ENCODE results near the gene PBXIP1. TPM values are rescaled to one million over a fixed set of nuclear protein-coding genes. Genes with fewer than 3 reads are reported as not detected.

Gene PBXIP1
- total RNA-seq, 1 experiment from 2014 or later = 21.6 TPM

- H3K27me3 ChIP-seq (ENCODE audit: insufficient read depth, low read length) = no peaks in the 10 kb centered on the region
- H3K4me3 Mint-ChIP-seq = peak within 1 kb of the TSS; percentile 81 to 93
- H2BK20ac ChIP-seq (ENCODE audit: low read depth, low read length, poor library complexity, severe bottlenecking) = peak within 1 kb of the TSS; percentile 91
- peak within 1 kb of the TSS; percentile 99 to 100 (median 99) for H3K27ac Mint-ChIP-seq
- no peak within 1 kb of the TSS for H3K4ac ChIP-seq (ENCODE audit: low read depth, low read length)
- H3K14ac ChIP-seq (ENCODE audit: insufficient read depth, low read length) = peak within 1 kb of the TSS; percentile 99
- H3K27ac ChIP-seq (ENCODE audit: insufficient read length, low read depth, low read length) = peak within 1 kb of the TSS; percentile 74
- H2BK5ac ChIP-seq (ENCODE audit: insufficient read length, low read length) = peak within 1 kb of the TSS; percentile 79
- peaks cover 11% of the 10 kb centered on the region for H3K23me2 ChIP-seq (ENCODE audit: insufficient read length, low read depth, low read length, poor library complexity, severe bottlenecking)
- H3K18ac ChIP-seq (ENCODE audit: insufficient read length, low read depth, low read length) = peak within 1 kb of the TSS; percentile 100
- no CpG with 5 or more reads among the region's 45 CpGs for WGBS (ENCODE audit: extremely low coverage, insufficient read length, low lambda C conversion rate)
- peaks cover 3% of the 10 kb centered on the region for H3K4me1 ChIP-seq (ENCODE audit: insufficient read depth, low read length)
- H3K4me2 ChIP-seq (ENCODE audit: insufficient read depth, insufficient read length, low read length) = peak within 1 kb of the TSS; percentile 93
- no peaks in the 10 kb centered on the region for H3K79me2 ChIP-seq (ENCODE audit: insufficient read depth, low read length)
- peak; percentile 96 for DNase-seq
- peak within 1 kb of the TSS; percentile 92 for H3T11ph ChIP-seq (ENCODE audit: low read length)
- TF ChIP-seq, protein P1, sequence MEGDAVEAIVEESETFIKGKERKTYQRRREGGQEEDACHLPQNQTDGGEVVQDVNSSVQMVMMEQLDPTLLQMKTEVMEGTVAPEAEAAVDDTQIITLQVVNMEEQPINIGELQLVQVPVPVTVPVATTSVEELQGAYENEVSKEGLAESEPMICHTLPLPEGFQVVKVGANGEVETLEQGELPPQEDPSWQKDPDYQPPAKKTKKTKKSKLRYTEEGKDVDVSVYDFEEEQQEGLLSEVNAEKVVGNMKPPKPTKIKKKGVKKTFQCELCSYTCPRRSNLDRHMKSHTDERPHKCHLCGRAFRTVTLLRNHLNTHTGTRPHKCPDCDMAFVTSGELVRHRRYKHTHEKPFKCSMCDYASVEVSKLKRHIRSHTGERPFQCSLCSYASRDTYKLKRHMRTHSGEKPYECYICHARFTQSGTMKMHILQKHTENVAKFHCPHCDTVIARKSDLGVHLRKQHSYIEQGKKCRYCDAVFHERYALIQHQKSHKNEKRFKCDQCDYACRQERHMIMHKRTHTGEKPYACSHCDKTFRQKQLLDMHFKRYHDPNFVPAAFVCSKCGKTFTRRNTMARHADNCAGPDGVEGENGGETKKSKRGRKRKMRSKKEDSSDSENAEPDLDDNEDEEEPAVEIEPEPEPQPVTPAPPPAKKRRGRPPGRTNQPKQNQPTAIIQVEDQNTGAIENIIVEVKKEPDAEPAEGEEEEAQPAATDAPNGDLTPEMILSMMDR (conservative IDR thresholded peaks at IDR 0.05) = peak; percentile 28; the same call in 1 of the 3 replicates
- no peaks in the 10 kb centered on the region for H4K20me1 ChIP-seq (ENCODE audit: control insufficient read depth, insufficient read depth, insufficient read length)
- peaks cover 30 to 32% of the 10 kb centered on the region in 2 experiments for H3K4me1 Mint-ChIP-seq
- peak within 1 kb of the TSS; percentile 95 for H2BK120ac ChIP-seq (ENCODE audit: low read depth, low read length, poor library complexity, severe bottlenecking)
- H2AK5ac ChIP-seq (ENCODE audit: insufficient read length, low read length) = no peak within 1 kb of the TSS
- no peak within 1 kb of the TSS for H3K23ac ChIP-seq (ENCODE audit: insufficient read length, low read depth, low read length)
- H2BK15ac ChIP-seq (ENCODE audit: low read depth, low read length) = no peak within 1 kb of the TSS
- H2AFZ ChIP-seq (ENCODE audit: low read length) = peak within 1 kb of the TSS; percentile 66
- H4K5ac ChIP-seq (ENCODE audit: insufficient read length, low read depth, low read length) = peak within 1 kb of the TSS; percentile 84
- H3K9me3 ChIP-seq (ENCODE audit: control insufficient read depth, low read depth, low read length) = no peaks in the 10 kb centered on the region
- peak within 1 kb of the TSS; percentile 22 for H4K8ac ChIP-seq (replicated peaks; ENCODE audit: insufficient read length, low read depth, low read length)
- H3K79me1 ChIP-seq (ENCODE audit: insufficient read depth, low read depth, low read length, poor library complexity, severe bottlenecking) = no peaks in the 10 kb centered on the region
- peak within 1 kb of the TSS; percentile 48 for H3K56ac ChIP-seq (ENCODE audit: insufficient read length, low read depth, low read length)
- peak within 1 kb of the TSS; percentile 0 for H4K91ac ChIP-seq (ENCODE audit: insufficient read length, low read depth, low read length)
- no peaks in the 10 kb centered on the region; a peak in 1 of 7 replicates for H3K36me3 Mint-ChIP-seq (ENCODE audit: insufficient read depth in 1 of 3, low read depth in 3 of 3)
- H3K9me3 Mint-ChIP-seq = no peaks in the 10 kb centered on the region; a peak in 2 of 5 replicates
- H3K27me3 Mint-ChIP-seq (ENCODE audit: low read depth) = no peaks in the 10 kb centered on the region; the same call in 1 of the 2 replicates
- peak within 1 kb of the TSS; percentile 70 for H2BK12ac ChIP-seq (ENCODE audit: insufficient read length, low read depth, low read length)
- peak within 1 kb of the TSS; percentile 96 for H3K9ac ChIP-seq (ENCODE audit: extremely low read depth, insufficient read length, low read length)
These were observed 19.3 kb downstream of the PBXIP1 start, which contains the start of gene PMVK for GRCh38 chr1:154936555-154937084. PMVK (minus strand) TSS chr1:154936719; CDS start chr1:154936685, 34 bp downstream.

All from H9 (cell line).